Measurements from ENCODE around the gene CNGB1. TPM values are rescaled to one million over a fixed set of nuclear protein-coding genes. Genes with fewer than 3 reads are reported as not detected.
"Not testable (repeated sequence)": the region's sequence is repeated elsewhere in the genome, so short reads cannot be mapped to it uniquely, and the experiment has no call there.

CNGB1 gene
- total RNA-seq, 1 experiment from 2014 or later, result not detected

GRCh38 chr16:57952909-57953308, 18.0 kb downstream of the CNGB1 start:
- no peak for DNase-seq (ENCODE audit: low spot score)

GRCh38 chr16:57951204-57951960, 19.5 kb downstream of the CNGB1 start:
- no peak for DNase-seq (ENCODE audit: low spot score)

- DNase-seq (ENCODE audit: low spot score), result no peak
These were observed 20.5 kb downstream of the CNGB1 start for GRCh38 chr16:57950382-57950781.

GRCh38 chr16:57949595-57950238, 21.2 kb downstream of the CNGB1 start:
- no peak for DNase-seq (ENCODE audit: low spot score)

GRCh38 chr16:57949013-57949412, 21.9 kb downstream of the CNGB1 start:
- no peak for DNase-seq (ENCODE audit: low spot score)

- DNase-seq (ENCODE audit: low spot score), result no peak
These were observed 22.9 kb downstream of the CNGB1 start for GRCh38 chr16:57948027-57948426.

- no peak for DNase-seq (ENCODE audit: low spot score)
These were observed 23.7 kb downstream of the CNGB1 start for GRCh38 chr16:57947261-57947660.

- no peak for DNase-seq (ENCODE audit: low spot score)
These were observed 24.6 kb downstream of the CNGB1 start for GRCh38 chr16:57946181-57946801.

- no peak for DNase-seq (ENCODE audit: low spot score)
These were observed 25.2 kb downstream of the CNGB1 start for GRCh38 chr16:57945740-57946138.

GRCh38 chr16:57944970-57945739, 25.8 kb downstream of the CNGB1 start:
- no peak for DNase-seq (ENCODE audit: low spot score)

GRCh38 chr16:57943381-57943780, 27.5 kb downstream of the CNGB1 start:
- not testable (repeated sequence) for DNase-seq (ENCODE audit: low spot score)

- not testable (repeated sequence) for DNase-seq (ENCODE audit: low spot score)
These were observed 29.0 kb downstream of the CNGB1 start for GRCh38 chr16:57941901-57942300.

GRCh38 chr16:57941016-57941664, 29.8 kb downstream of the CNGB1 start:
- DNase-seq (ENCODE audit: low spot score), result no peak

- no peak for DNase-seq (ENCODE audit: low spot score)
These were observed 30.5 kb downstream of the CNGB1 start for GRCh38 chr16:57940382-57940966.

- DNase-seq (ENCODE audit: low spot score), result no peak
These were observed 31.1 kb downstream of the CNGB1 start for GRCh38 chr16:57939872-57940224.

- peak; percentile 17 for DNase-seq (ENCODE audit: low spot score)
These were observed 31.7 kb downstream of the CNGB1 start for GRCh38 chr16:57938936-57939871.

GRCh38 chr16:57938484-57938883, 32.4 kb downstream of the CNGB1 start:
- no peak for DNase-seq (ENCODE audit: low spot score)

- DNase-seq (ENCODE audit: low spot score), result no peak
These were observed 33.1 kb downstream of the CNGB1 start for GRCh38 chr16:57937861-57938260.

GRCh38 chr16:57935904-57936303, 35.0 kb downstream of the CNGB1 start:
- DNase-seq (ENCODE audit: low spot score), result no peak

- no peak for DNase-seq (ENCODE audit: low spot score)
These were observed 40.4 kb downstream of the CNGB1 start for GRCh38 chr16:57930533-57930932.
